GM12878 (cell line): Measurements from ENCODE around the gene SLC38A4. TPM values are rescaled to one million over a fixed set of nuclear protein-coding genes. Genes with fewer than 3 reads are reported as not detected.

Experiments
- ATAC-seq: fragments of 200-7000 bp; cut with Tn5 transposase; 3 replicates; pipeline ENCODE4 v1.9.1; 2020; ENCODE audit warnings: mild to moderate bottlenecking, moderate library complexity
- BruUV-seq: library from RNA; stranded (reverse); fragments of 400-500 nt; replicated peaks from 2 replicates; lab custom pipeline; 2021; lab: Mats Ljungman, UMichigan
- CTCF ChIA-PET: fragments of 300-600 bp; sonication (Branson Sonifier 250); formaldehyde crosslinking; extraction: SDS; loops from one replicate; lab custom pipeline; 2021; ENCODE audit warnings: inconsistent platforms; lab: Yijun Ruan, JAX
- POLR2A ChIA-PET: fragments of 350-600 bp; formaldehyde crosslinking; extraction: SDS; loops from one replicate; lab custom pipeline; 2021; ENCODE audit warnings: inconsistent platforms; lab: Charles Lee
- RAD21 ChIA-PET: fragments of 300-600 bp; sonication (Branson Sonifier 250); formaldehyde crosslinking; loops from one replicate; lab custom pipeline; 2023; ENCODE audit warnings: antibody characterized with exemption; ENCODE audit not compliant: unreplicated experiment; lab: Charles Lee
- SMC1A ChIA-PET: fragments of 300-600 bp; sonication (Branson Sonifier 250); formaldehyde crosslinking; loops from one replicate; lab custom pipeline; 2023; ENCODE audit not compliant: unreplicated experiment, uncharacterized antibody; lab: Charles Lee
- DNase-seq: peaks from one replicate; pipeline ENCODE4 v3.0.0-alpha.2; 2011; ENCODE audit warnings: low read depth, low spot score
- FAIRE-seq: peaks from 3 replicates; lab custom pipeline; 2011; peaks lifted over from hg19 to GRCh38; lab: Jason Lieb, UNC
- H2AFZ ChIP-seq: 2 replicates; pipeline ENCODE4 v1.6.0; 2011; ENCODE audit warnings: low read depth, low read length, control low read depth; ENCODE audit not compliant: control insufficient read depth
- H3K27ac ChIP-seq: 2 replicates; pipeline ENCODE4 v1.5.1; 2011; ENCODE audit warnings: control low read depth; ENCODE audit not compliant: control insufficient read depth, insufficient read depth
- H3K27me3 ChIP-seq, 2 experiments: replicated peaks in 1 of 2; 2 replicates each; pipeline versions ENCODE4 v1.6.0 to v1.6.1; 2011; ENCODE audit warnings: low read length in 1 of 2; ENCODE audit not compliant: control insufficient read depth in 2 of 2, insufficient read depth in 2 of 2
- H3K36me3 ChIP-seq, 2 experiments: 2 replicates each; pipeline ENCODE4 v1.5.1; 2011; ENCODE audit warnings: low read length in 1 of 2; ENCODE audit not compliant: control insufficient read depth in 2 of 2, insufficient read depth in 2 of 2
- H3K4me1 ChIP-seq: 2 replicates; pipeline ENCODE4 v1.6.1; 2011; ENCODE audit warnings: mild to moderate bottlenecking, low read length, moderate library complexity, mixed read lengths; ENCODE audit not compliant: control insufficient read depth, insufficient read depth
- H3K4me2 ChIP-seq: 2 replicates; pipeline ENCODE4 v1.6.0; 2011; ENCODE audit warnings: control low read depth; ENCODE audit not compliant: control insufficient read depth, insufficient read depth
- H3K4me3 ChIP-seq: fragments of 200-600 bp; sonication (generic); 2 replicates; pipeline ENCODE4 v1.5.1; 2016
- H3K79me2 ChIP-seq: 2 replicates; pipeline ENCODE4 v1.6.0; 2011; ENCODE audit warnings: low read length; ENCODE audit not compliant: control insufficient read depth, insufficient read depth
- H3K9ac ChIP-seq: 2 replicates; pipeline ENCODE4 v1.8.0; 2011; ENCODE audit warnings: low read length, control low read depth, mixed read lengths; ENCODE audit not compliant: control insufficient read depth, insufficient read depth
- H3K9me3 ChIP-seq: replicated peaks from 3 replicates; pipeline ENCODE4 v1.5.1; 2011; ENCODE audit warnings: mild to moderate bottlenecking, low read length; ENCODE audit not compliant: control insufficient read depth, insufficient read depth
- H4K20me1 ChIP-seq: 2 replicates; pipeline ENCODE4 v1.6.0; 2011; ENCODE audit not compliant: control insufficient read depth, insufficient read depth
- EZH2 ChIP-seq: IDR thresholded peaks from 2 replicates; pipeline ENCODE4 v1.6.1; 2012; ENCODE audit warnings: low read depth, mild to moderate bottlenecking, control low read depth, inconsistent platforms, low read length, borderline replicate concordance; ENCODE audit not compliant: control insufficient read depth
- HCFC1 ChIP-seq: fragments of 150-350 bp; IDR thresholded peaks from 2 replicates; pipeline ENCODE4 v1.6.1; 2014; ENCODE audit warnings: low read length
- HDAC6 ChIP-seq: fragments of 200-600 bp; sonication (generic); IDR thresholded peaks from one replicate; pipeline ENCODE4 v1.8.0; 2017; ENCODE audit warnings: antibody characterized with exemption; ENCODE audit not compliant: unreplicated experiment
- KLF5 ChIP-seq: fragments of 450-650 bp; IDR thresholded peaks from 2 replicates; pipeline ENCODE4 v1.6.1; 2014; ENCODE audit warnings: mild to moderate bottlenecking; ENCODE audit not compliant: partially characterized antibody
- MTA3 ChIP-seq: IDR thresholded peaks from 2 replicates; pipeline ENCODE4 v1.6.1; 2012; ENCODE audit warnings: low read length, inconsistent platforms, borderline replicate concordance
- MYC ChIP-seq: IDR thresholded peaks from 2 replicates; pipeline ENCODE4 v1.6.1; 2011; ENCODE audit warnings: mild to moderate bottlenecking, low read length, moderate library complexity, inconsistent platforms; ENCODE audit not compliant: insufficient read depth, insufficient replicate concordance, insufficient read length, severe bottlenecking
- NFIC ChIP-seq: IDR thresholded peaks from 2 replicates; pipeline ENCODE4 v1.6.1; 2012; ENCODE audit warnings: low read depth, mild to moderate bottlenecking, inconsistent platforms, low read length, moderate library complexity
- NFYB ChIP-seq: IDR thresholded peaks from 2 replicates; pipeline ENCODE4 v1.6.1; 2011; ENCODE audit warnings: low read depth, mild to moderate bottlenecking, low read length, improper control_type of control experiment, moderate library complexity; ENCODE audit not compliant: insufficient read depth
- NR2F1 ChIP-seq: fragments of 450-650 bp; conservative IDR thresholded peaks from 2 replicates; pipeline ENCODE4 v1.6.1; 2017; ENCODE audit warnings: mild to moderate bottlenecking
- RELA ChIP-seq: fragments of 450-650 bp; IDR thresholded peaks from 2 replicates; pipeline ENCODE4 v1.8.0; 2014; ENCODE audit warnings: borderline replicate concordance; ENCODE audit not compliant: partially characterized antibody
- TCF7 ChIP-seq: IDR thresholded peaks from 2 replicates; pipeline ENCODE4 v1.6.1; 2014; ENCODE audit warnings: antibody characterized with exemption, borderline replicate concordance
- WGBS: methylation state at CpG from one replicate; pipeline ENCODE4 v1.1.6; 2016; ENCODE audit warnings: low lambda C conversion rate; ENCODE audit not compliant: insufficient replicate concordance, insufficient coverage; ENCODE audit errors: missing lambda C conversion rate; 5-methylcytosine and 5-hydroxymethylcytosine counted together
- in situ Hi-C: fragments of 300-500 bp; cut with MboI; formaldehyde crosslinking; loops from 9 replicates; pipeline ENCODE4 v1.14.3; 2018; ENCODE audit warnings: mixed read lengths
- intact Hi-C: fragments of 100-400 bp; cut with micrococcal nuclease; formaldehyde crosslinking; loops from one replicate; pipeline ENCODE4 v1.14.2; 2022; ENCODE audit not compliant: unreplicated experiment
- polyA plus RNA-seq, 11 experiments: library from polyadenylated mRNA; depleted of rRNA in 4 of 11; unstranded in 6 of 11; stranded (reverse) in 5 of 11; fragments of >200 nt; fragmentation: Nextera tagmentation in 4 of 11; fragmentation: Illumina TruSeq in 1 of 11; extraction: Ambion mirVana in 4 of 11; extraction: Trizol in 1 of 11; gene quantifications; 1 replicate in 1 of 11; 2 replicates in 10 of 11; pipeline versions ENCODE4 v1.2.1 to v1.2.3, GENCODE V29; 2011 to 2016; ENCODE audit warnings: inconsistent platforms in 2 of 11, missing spikeins in 2 of 11, low read depth in 1 of 11
- total RNA-seq, 4 experiments: library from RNA; depleted of rRNA in 3 of 4; stranded (reverse); fragments of >200 nt in 3 of 4; fragmentation: Illumina TruSeq in 1 of 4; extraction: Trizol in 1 of 4; gene quantifications; 2 replicates each; pipeline versions ENCODE4 v1.2.1 to v1.2.3, GENCODE V29; 2013 to 2021
- TF ChIP-seq, protein P1 (sequence below): IDR thresholded peaks from 2 replicates; pipeline ENCODE4 v1.6.1; 2011; ENCODE audit warnings: borderline replicate concordance, low read depth, mild to moderate bottlenecking, moderate library complexity, low read length; ENCODE audit not compliant: insufficient read depth, poor library complexity, severe bottlenecking
- TF ChIP-seq, protein P2 (sequence below): fragments of 450-650 bp; conservative IDR thresholded peaks from 2 replicates; pipeline ENCODE4 v1.6.1; 2017; ENCODE audit warnings: mild to moderate bottlenecking, moderate library complexity

Gene SLC38A4
- total and polyA plus RNA-seq, 10 of the 15 experiments (the other 5 are each of a cell fraction or from before 2014, with no cell fraction given), result 0.04 to 0.52 (median 0.13) TPM; not detected in 2

DNA sequence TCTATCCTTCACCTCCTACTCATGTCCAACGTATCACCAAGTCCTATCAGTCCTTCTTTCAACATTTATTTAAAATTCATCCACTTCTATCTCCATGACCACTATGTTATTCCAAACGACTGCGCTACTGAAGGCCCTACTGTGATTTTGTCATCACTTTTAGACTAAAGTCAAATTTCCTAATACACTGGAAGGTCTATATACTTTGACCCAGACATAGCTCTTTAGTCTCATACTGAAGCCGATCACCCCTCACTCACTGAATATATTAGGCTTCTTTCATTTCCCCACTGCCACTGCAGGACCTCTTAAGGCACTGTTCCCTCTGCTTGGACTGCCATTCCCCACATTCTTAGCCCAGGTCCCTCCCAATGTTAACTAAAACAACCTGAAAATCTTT lies 25.6 kb downstream of the SLC38A4 start (continued):
- no peak for TF ChIP-seq MYC

DNA sequence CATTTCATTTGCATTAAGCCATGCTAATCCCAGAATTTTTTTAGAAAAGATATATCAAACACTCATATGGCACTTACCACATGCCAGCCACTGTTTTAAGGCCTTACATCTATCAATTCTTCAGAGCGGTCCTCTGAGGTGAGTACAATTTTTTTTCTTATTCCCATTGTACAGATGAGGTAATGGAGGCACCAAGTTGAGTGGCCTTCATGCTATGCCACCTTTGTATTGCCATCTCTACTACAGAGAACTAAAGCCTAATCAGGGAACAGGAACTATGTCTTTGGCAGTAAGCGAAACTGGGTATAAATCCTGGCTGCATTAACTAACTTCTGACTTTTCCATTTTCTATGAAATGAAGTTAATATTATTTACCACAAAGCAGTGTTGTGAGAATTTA lies 27.1 kb downstream of the SLC38A4 start:
- CTCF ChIA-PET, result interaction anchor here (0.7 kb wide), 1 partner anchor 29 kb away, joined by 3 read pairs; no protein-coding TSS in a partner anchor
- Histone ChIP-seq H3K4me3 (no peak overlapping the region), H3K36me3 (no peaks in the 10 kb centered on the region), H3K9me3 (no peaks in the 10 kb centered on the region), H3K27me3 (no peaks in the 10 kb centered on the region; a peak in 1 of 4 replicates), H3K27ac (no peak overlapping the region), H2AFZ (no peak overlapping the region), H3K4me1 (peaks cover 5% of the 10 kb centered on the region; the same call in 1 of the 2 replicates), H3K79me2 (no peaks in the 10 kb centered on the region), H4K20me1 (no peaks in the 10 kb centered on the region), H3K9ac (no peak overlapping the region), H3K4me2 (no peak overlapping the region)
- DNase-seq (no peak), FAIRE-seq (no peak), ATAC-seq (no peak)
- RAD21 ChIA-PET, result no interaction called here
- TF ChIP-seq NR2F1, result no peak
- TF ChIP-seq MTA3, result no peak
- TF ChIP-seq NFYB, result no peak
- TF ChIP-seq, protein P1, sequence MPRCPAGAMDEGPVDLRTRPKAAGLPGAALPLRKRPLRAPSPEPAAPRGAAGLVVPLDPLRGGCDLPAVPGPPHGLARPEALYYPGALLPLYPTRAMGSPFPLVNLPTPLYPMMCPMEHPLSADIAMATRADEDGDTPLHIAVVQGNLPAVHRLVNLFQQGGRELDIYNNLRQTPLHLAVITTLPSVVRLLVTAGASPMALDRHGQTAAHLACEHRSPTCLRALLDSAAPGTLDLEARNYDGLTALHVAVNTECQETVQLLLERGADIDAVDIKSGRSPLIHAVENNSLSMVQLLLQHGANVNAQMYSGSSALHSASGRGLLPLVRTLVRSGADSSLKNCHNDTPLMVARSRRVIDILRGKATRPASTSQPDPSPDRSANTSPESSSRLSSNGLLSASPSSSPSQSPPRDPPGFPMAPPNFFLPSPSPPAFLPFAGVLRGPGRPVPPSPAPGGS, result no peak
- no peak for TF ChIP-seq NFIC
- TF ChIP-seq HCFC1, result no peak
- TF ChIP-seq, protein P2, sequence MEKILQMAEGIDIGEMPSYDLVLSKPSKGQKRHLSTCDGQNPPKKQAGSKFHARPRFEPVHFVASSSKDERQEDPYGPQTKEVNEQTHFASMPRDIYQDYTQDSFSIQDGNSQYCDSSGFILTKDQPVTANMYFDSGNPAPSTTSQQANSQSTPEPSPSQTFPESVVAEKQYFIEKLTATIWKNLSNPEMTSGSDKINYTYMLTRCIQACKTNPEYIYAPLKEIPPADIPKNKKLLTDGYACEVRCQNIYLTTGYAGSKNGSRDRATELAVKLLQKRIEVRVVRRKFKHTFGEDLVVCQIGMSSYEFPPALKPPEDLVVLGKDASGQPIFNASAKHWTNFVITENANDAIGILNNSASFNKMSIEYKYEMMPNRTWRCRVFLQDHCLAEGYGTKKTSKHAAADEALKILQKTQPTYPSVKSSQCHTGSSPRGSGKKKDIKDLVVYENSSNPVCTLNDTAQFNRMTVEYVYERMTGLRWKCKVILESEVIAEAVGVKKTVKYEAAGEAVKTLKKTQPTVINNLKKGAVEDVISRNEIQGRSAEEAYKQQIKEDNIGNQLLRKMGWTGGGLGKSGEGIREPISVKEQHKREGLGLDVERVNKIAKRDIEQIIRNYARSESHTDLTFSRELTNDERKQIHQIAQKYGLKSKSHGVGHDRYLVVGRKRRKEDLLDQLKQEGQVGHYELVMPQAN, result no peak
- no peak for TF ChIP-seq TCF7
- TF ChIP-seq KLF5, result no peak
- no peak for TF ChIP-seq RELA
- TF ChIP-seq HDAC6, result no peak
- no peak for TF ChIP-seq EZH2
- 83% methylated on average over 2 of the region's 2 CpGs for WGBS
- POLR2A ChIA-PET, result no interaction called here
- SMC1A ChIA-PET, result interaction anchor here (0.6 kb wide), 1 partner anchor 10 kb away, joined by 3 read pairs; no protein-coding TSS in a partner anchor
- no TSS peak for BruUV-seq
- intact Hi-C loops (no loop called here), in situ Hi-C loops (no loop called here)
